Measurements from ENCODE around the gene PPP2R5D. TPM values are rescaled to one million over a fixed set of nuclear protein-coding genes. Genes with fewer than 3 reads are reported as not detected.

The PPP2R5D gene
- total RNA-seq, 2 donors from 2014 or later: 57.5 to 59.1 TPM

DNA sequence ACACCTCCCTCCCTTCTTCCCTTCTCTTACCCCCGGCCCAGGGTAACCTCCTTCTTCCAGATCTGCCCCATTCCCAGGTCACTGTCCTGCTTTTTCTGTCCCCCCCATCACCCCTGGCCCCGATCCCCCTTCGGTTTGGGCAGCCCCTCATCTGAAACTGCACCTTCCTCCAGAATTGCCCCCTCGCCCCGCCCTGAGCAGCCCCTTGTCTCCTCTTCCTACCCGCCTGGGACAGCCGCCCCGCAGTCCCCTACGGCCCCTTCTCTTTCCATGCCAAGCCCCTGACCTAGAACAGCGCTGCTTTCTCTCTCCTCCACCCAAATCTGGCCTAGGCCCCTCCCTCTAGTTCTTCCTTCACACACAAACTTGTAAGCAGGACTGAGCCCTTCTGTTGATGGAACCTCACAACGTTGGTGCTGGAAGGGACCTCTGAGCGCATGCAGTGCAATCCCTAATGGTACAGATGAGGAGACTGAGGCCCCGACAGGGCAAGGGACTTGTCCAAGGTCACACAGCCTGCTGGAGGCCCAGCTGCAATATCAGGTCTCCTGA, 630 bp downstream of the PPP2R5D start:
- Histone ChIP-seq H3K36me3 (ENCODE audit: control insufficient read depth, insufficient read depth, low read length) (peaks cover 16% of the 10 kb centered on the region), H3K9ac (ENCODE audit: extremely low read depth, low read length, poor library complexity, severe bottlenecking) (peak overlapping the region; percentile 66), H3K27me3 (ENCODE audit: control insufficient read depth, insufficient read depth, low read length, poor library complexity, severe bottlenecking) (no peaks in the 10 kb centered on the region), H3K9me3 (ENCODE audit: control insufficient read depth, low read length) (no peaks in the 10 kb centered on the region), H3K4me3 (ENCODE audit: low read length) (peak overlapping the region; percentile 88), H3K27ac (ENCODE audit: low read depth, low read length) (no peak overlapping the region), H3K4me1 (ENCODE audit: control insufficient read depth, insufficient read depth, low read length) (peaks cover 9% of the 10 kb centered on the region)
- TF ChIP-seq, protein P1, sequence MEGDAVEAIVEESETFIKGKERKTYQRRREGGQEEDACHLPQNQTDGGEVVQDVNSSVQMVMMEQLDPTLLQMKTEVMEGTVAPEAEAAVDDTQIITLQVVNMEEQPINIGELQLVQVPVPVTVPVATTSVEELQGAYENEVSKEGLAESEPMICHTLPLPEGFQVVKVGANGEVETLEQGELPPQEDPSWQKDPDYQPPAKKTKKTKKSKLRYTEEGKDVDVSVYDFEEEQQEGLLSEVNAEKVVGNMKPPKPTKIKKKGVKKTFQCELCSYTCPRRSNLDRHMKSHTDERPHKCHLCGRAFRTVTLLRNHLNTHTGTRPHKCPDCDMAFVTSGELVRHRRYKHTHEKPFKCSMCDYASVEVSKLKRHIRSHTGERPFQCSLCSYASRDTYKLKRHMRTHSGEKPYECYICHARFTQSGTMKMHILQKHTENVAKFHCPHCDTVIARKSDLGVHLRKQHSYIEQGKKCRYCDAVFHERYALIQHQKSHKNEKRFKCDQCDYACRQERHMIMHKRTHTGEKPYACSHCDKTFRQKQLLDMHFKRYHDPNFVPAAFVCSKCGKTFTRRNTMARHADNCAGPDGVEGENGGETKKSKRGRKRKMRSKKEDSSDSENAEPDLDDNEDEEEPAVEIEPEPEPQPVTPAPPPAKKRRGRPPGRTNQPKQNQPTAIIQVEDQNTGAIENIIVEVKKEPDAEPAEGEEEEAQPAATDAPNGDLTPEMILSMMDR (conservative IDR thresholded peaks at IDR 0.05): no peak
- Mint-ChIP-seq H3K36me3 (ENCODE audit: low read depth) (peaks cover 15% of the 10 kb centered on the region), H3K27ac (peak overlapping the region; percentile 69), H3K27me3 (ENCODE audit: insufficient read depth) (no peaks in the 10 kb centered on the region), H3K9me3 (no peaks in the 10 kb centered on the region), H3K4me1 (peaks cover 33% of the 10 kb centered on the region), H3K4me3 (peak overlapping the region; percentile 75)
- 19 to 20% methylated on average over 4 to 13 of the region's 13 CpGs for WGBS, 2 experiments (ENCODE audit: insufficient coverage in 1 of 2, insufficient read length in 1 of 2)
- peak; percentile 76 for DNase-seq

DNA sequence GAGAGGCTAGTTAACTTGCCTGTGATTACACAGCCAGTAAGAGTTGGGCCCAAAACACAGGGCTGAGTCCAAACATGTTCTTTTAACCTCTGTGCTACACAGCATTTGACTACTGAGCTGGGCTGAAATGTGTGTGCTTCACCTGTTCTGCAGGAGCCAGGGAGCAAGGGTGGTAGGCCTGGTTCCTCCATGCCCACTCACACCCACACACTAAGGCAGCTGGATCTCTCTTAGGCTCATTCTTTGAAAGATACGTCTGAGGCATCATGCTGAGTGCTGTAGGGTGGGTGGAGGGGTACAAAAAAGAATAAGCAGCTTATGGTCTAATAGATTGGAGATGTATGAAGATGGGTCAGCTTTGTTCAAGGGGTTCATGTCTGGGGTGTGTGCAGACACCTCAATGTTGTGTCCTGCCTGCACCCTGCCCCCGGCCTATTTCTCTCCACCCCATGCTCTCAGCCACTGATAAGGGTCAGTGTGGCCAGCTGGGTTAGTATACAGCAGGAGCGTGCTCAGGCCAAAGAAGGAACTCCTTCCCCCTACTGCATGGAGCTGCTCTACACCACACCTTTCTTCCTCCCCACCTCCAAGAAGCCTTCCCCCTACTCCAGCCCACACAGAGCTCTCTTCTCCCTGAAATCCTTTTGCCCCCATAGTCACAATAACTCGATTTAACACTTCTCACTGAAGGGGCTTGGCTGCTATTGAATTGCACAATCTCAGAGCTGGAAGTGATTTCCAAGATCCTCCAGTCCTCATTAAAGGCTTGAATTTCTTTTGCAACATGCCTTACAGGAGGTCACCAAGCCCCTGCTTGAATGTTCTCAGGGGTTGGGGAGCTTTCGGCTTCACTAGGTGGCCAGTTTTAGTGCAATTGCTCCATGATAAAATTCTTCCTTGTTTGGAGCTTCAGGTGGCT, 3.4 kb downstream of the PPP2R5D start:
- H3K4me3 ChIP-seq (ENCODE audit: low read length): peak overlapping the region; percentile 37
- Mint-ChIP-seq H3K27ac (no peak overlapping the region), H3K9me3 (no peaks in the 10 kb centered on the region), H3K4me3 (no peak overlapping the region), H3K36me3 (ENCODE audit: low read depth) (peaks cover 36% of the 10 kb centered on the region), H3K27me3 (ENCODE audit: insufficient read depth) (no peaks in the 10 kb centered on the region), H3K4me1 (peaks cover 33% of the 10 kb centered on the region)
- no peak overlapping the region for H3K9ac ChIP-seq (ENCODE audit: extremely low read depth, low read length, poor library complexity, severe bottlenecking)
- peaks cover 9% of the 10 kb centered on the region for H3K4me1 ChIP-seq (ENCODE audit: control insufficient read depth, insufficient read depth, low read length)
- WGBS, 2 experiments (ENCODE audit: insufficient coverage in 1 of 2, insufficient read length in 1 of 2): 89 to 93% methylated on average over 4 to 5 of the region's 5 CpGs
- TF ChIP-seq, protein P1 (conservative IDR thresholded peaks at IDR 0.05): no peak
- DNase-seq: no peak
- no peak overlapping the region for H3K27ac ChIP-seq (ENCODE audit: low read depth, low read length)
- H3K9me3 ChIP-seq (ENCODE audit: control insufficient read depth, low read length): no peaks in the 10 kb centered on the region
- peaks cover 31% of the 10 kb centered on the region for H3K36me3 ChIP-seq (ENCODE audit: control insufficient read depth, insufficient read depth, low read length)
- H3K27me3 ChIP-seq (ENCODE audit: control insufficient read depth, insufficient read depth, low read length, poor library complexity, severe bottlenecking): no peaks in the 10 kb centered on the region

DNA sequence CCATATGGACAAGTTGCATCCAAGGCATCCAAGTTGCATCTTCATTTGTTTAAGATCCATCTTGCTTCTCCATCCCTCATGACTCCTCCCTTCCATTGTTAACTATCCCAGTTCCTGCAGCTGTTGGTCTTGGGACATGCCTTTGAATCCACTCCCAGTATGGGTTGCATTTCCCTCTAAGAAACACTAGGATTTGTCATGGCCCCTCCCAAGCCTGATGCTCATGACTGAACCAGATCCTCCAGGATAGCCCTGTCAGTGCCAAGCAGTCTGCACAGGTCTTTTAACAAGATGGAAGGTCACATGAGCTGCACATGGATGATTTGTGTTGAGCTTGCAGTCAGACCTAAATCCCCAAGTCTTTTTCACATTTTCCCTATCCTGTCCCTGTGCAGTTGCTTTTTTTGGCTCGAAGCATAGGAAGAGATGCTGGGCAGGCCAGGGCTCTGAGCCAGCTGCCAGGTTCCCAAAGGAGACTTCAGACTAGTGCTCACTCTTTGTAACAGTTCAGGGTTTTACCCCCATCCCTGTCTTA, 4.2 kb downstream of the PPP2R5D start:
- H3K9ac ChIP-seq (ENCODE audit: extremely low read depth, low read length, poor library complexity, severe bottlenecking): no peak overlapping the region
- Mint-ChIP-seq H3K27ac (no peak overlapping the region), H3K27me3 (ENCODE audit: insufficient read depth) (no peaks in the 10 kb centered on the region), H3K9me3 (no peaks in the 10 kb centered on the region), H3K4me3 (no peak overlapping the region), H3K36me3 (ENCODE audit: low read depth) (peaks cover 39% of the 10 kb centered on the region), H3K4me1 (peaks cover 33% of the 10 kb centered on the region)
- no peak for DNase-seq
- H3K36me3 ChIP-seq (ENCODE audit: control insufficient read depth, insufficient read depth, low read length): peaks cover 33% of the 10 kb centered on the region
- H3K9me3 ChIP-seq (ENCODE audit: control insufficient read depth, low read length): no peaks in the 10 kb centered on the region
- H3K27me3 ChIP-seq (ENCODE audit: control insufficient read depth, insufficient read depth, low read length, poor library complexity, severe bottlenecking): no peaks in the 10 kb centered on the region
- TF ChIP-seq, protein P1 (conservative IDR thresholded peaks at IDR 0.05): no peak
- WGBS, 2 experiments (ENCODE audit: insufficient coverage in 1 of 2, insufficient read length in 1 of 2): 67 to 97% methylated on average over 1 of the region's 1 CpG
- peaks cover 9% of the 10 kb centered on the region for H3K4me1 ChIP-seq (ENCODE audit: control insufficient read depth, insufficient read depth, low read length)
- H3K4me3 ChIP-seq (ENCODE audit: low read length): no peak overlapping the region
- no peak overlapping the region for H3K27ac ChIP-seq (ENCODE audit: low read depth, low read length)

Measured in endodermal cell (in vitro differentiated cells).